ENCODE results near the gene OR2V1. TPM values are rescaled to one million over a fixed set of nuclear protein-coding genes. Genes with fewer than 3 reads are reported as not detected.

Gene OR2V1
- total RNA-seq, 4 donors from 2014 or later, result not detected

DNA sequence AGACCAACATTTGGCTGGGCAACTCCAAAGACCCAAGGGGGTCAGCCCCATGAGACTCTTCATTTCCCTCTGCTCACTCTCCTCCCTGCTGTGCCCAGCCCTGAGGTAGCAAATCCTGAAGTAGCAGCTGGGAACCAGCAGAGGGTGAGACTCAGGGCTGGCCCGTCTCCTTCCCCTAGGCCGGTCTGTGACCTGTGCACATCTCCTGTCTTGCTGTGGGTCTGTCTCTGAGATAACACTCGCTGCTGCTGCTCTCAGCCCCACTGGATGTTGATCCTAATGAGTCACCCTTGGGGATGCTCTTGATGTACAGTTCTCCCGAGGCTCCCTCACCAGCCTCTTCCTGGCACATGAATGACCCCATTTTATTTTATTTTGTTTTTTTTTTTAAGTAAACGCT lies 7.3 kb upstream of the OR2V1 start:
- peaks cover 4% of the 10 kb centered on the region for H3K4me1 ChIP-seq
- TF ChIP-seq, protein P1, sequence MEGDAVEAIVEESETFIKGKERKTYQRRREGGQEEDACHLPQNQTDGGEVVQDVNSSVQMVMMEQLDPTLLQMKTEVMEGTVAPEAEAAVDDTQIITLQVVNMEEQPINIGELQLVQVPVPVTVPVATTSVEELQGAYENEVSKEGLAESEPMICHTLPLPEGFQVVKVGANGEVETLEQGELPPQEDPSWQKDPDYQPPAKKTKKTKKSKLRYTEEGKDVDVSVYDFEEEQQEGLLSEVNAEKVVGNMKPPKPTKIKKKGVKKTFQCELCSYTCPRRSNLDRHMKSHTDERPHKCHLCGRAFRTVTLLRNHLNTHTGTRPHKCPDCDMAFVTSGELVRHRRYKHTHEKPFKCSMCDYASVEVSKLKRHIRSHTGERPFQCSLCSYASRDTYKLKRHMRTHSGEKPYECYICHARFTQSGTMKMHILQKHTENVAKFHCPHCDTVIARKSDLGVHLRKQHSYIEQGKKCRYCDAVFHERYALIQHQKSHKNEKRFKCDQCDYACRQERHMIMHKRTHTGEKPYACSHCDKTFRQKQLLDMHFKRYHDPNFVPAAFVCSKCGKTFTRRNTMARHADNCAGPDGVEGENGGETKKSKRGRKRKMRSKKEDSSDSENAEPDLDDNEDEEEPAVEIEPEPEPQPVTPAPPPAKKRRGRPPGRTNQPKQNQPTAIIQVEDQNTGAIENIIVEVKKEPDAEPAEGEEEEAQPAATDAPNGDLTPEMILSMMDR (IDR thresholded peaks at IDR 0.05), result no peak
- no peak for TF ChIP-seq POLR2A (IDR thresholded peaks at IDR 0.05)
- no peak for TF ChIP-seq POLR2AphosphoS5 (IDR thresholded peaks at IDR 0.05)
- no peak for TF ChIP-seq EP300 (IDR thresholded peaks at IDR 0.05)
- no peak overlapping the region for H3K4me3 ChIP-seq
- no peaks in the 10 kb centered on the region for H3K9me3 ChIP-seq
- 50% methylated on average over 5 of the region's 5 CpGs for WGBS
- no peaks in the 10 kb centered on the region for H3K36me3 ChIP-seq
- H3K27ac ChIP-seq, result no peak overlapping the region
- peaks cover 19% of the 10 kb centered on the region for H3K27me3 ChIP-seq
- DNase-seq (ENCODE audit: low spot score in 2 of 2), result peak in 1 of 2 donors; percentile 45

DNA sequence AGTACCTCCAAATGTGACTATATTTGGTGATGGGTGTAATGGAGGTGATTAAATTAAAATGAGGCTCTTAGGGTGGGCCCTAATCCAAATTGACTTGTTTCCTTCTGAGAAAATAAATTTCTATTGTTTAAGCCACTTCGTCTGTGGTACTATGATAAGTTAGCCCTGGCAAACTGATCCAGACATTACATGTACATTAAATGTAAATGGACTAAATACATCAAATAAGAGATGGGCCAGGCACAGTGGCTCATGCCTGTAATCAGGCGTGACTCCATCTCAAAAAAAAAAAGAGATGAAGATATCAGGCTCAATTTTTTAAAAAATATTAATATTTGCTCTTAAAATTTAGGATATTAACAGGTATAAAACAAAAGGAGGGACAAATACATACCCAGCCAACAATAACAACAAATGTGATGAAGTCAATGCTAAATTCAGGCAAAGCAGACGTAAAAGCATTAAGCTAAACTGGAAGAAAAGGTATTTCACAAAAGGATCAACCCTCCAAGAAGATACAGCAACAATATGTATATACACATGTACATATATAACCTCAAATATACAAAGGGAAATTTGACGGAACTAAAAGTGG lies 5.5 kb upstream of the OR2V1 start:
- Histone ChIP-seq H3K27me3 (peaks cover 6% of the 10 kb centered on the region), H3K27ac (no peak overlapping the region), H3K4me1 (peaks cover 4% of the 10 kb centered on the region), H3K36me3 (no peaks in the 10 kb centered on the region), H3K4me3 (no peak overlapping the region), H3K9me3 (no peaks in the 10 kb centered on the region)
- WGBS, result 89% methylated on average over 4 of the region's 4 CpGs
- TF ChIP-seq, protein P1 (IDR thresholded peaks at IDR 0.05), result no peak
- TF ChIP-seq EP300 (IDR thresholded peaks at IDR 0.05) (no peak), POLR2AphosphoS5 (IDR thresholded peaks at IDR 0.05) (no peak)
- DNase-seq (ENCODE audit: low spot score in 2 of 2), result no peak

DNA sequence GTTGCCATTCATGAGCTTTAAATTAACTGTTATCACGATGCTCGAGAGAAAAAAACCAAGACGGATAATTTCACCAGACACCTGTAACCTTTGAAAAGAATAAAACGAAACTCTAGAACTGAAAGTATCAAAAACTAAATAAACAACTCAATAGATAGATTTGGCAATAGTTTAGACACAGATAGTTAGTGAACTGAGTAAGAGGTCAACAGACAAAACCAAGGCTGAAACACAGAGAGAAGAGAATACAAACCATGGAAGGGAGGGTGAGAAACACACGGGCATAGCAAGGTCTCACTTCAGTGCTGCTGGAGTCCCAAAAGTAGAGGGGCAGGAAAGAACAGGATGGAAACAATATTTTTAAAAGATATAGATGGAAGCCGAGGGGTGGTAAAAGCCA lies 3.3 kb upstream of the OR2V1 start:
- 88% methylated on average over 6 of the region's 6 CpGs for WGBS
- H3K4me3 ChIP-seq, result no peak overlapping the region
- H3K4me1 ChIP-seq, result peaks cover 4% of the 10 kb centered on the region
- no peak overlapping the region for H3K27ac ChIP-seq
- no peak for DNase-seq (ENCODE audit: low spot score in 2 of 2)
- no peaks in the 10 kb centered on the region for H3K36me3 ChIP-seq
- peaks cover 20% of the 10 kb centered on the region for H3K27me3 ChIP-seq
- TF ChIP-seq EP300 (IDR thresholded peaks at IDR 0.05) (no peak), POLR2A (IDR thresholded peaks at IDR 0.05) (no peak), POLR2AphosphoS5 (IDR thresholded peaks at IDR 0.05) (no peak)
- TF ChIP-seq, protein P1 (IDR thresholded peaks at IDR 0.05), result no peak
- no peaks in the 10 kb centered on the region for H3K9me3 ChIP-seq

DNA sequence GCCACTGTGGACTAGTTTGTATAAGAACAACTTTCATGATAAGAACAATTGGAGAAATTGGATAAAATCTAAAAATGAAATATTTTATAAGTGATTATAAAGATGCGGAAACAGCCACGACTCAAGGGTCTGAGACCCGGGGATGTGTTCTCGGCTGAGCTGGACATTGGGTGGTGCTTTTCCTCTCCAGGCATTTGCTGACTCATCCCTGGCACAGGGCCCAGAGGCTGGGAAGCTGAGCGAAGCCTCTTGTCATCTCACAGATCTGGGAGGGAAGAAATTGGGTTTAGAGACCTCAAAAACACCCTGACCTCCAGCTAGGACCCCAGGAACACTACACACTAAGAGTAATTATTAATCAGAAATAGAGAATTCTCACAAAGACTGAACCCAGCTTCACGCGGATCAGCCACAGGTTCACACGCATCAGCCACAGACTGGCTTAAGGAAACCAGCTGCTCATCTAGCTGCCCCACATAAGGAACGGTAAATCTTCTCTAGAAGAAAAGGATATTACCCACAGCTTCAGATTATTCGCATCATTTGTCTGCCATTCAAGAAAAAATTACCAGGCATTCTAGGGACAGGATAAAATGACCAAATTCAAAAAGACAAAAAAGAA lies 2.8 kb upstream of the OR2V1 start:
- WGBS, result 53% methylated on average over 10 of the region's 10 CpGs
- TF ChIP-seq EP300 (IDR thresholded peaks at IDR 0.05), result no peak
- TF ChIP-seq POLR2A (IDR thresholded peaks at IDR 0.05), result no peak
- TF ChIP-seq POLR2AphosphoS5 (IDR thresholded peaks at IDR 0.05), result no peak
- TF ChIP-seq, protein P1 (IDR thresholded peaks at IDR 0.05), result no peak
- no peaks in the 10 kb centered on the region for H3K36me3 ChIP-seq
- H3K27ac ChIP-seq, result no peak overlapping the region
- no peak overlapping the region for H3K4me3 ChIP-seq
- H3K27me3 ChIP-seq, result peaks cover 24% of the 10 kb centered on the region
- DNase-seq (ENCODE audit: low spot score in 2 of 2), result peak in 1 of 2 donors; percentile 65
- H3K4me1 ChIP-seq, result peaks cover 4% of the 10 kb centered on the region
- H3K9me3 ChIP-seq, result no peaks in the 10 kb centered on the region

DNA sequence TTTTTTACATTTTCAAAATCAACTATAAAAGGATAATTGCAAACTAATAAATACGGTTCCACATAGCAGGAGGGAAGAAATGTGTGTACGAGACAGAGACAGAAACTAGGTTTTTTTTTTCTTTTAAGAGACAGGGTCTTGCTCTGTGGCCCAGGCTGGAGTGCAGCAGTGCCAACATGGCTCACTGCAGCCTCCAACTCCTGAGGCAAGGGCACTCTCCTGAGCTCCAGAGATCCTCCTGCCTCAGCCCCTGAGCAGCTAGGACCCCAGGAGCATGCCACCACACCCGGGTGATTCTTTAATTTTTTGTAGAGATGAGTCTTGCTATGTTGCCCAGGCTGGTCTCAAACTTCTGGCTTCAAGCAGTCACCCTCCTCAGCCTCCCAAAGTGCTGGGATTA lies 2.1 kb upstream of the OR2V1 start:
- H3K27ac ChIP-seq, result no peak overlapping the region
- no peaks in the 10 kb centered on the region for H3K9me3 ChIP-seq
- peaks cover 31% of the 10 kb centered on the region for H3K27me3 ChIP-seq
- H3K4me1 ChIP-seq, result peaks cover 4% of the 10 kb centered on the region
- TF ChIP-seq, protein P1 (IDR thresholded peaks at IDR 0.05), result no peak
- no peak for TF ChIP-seq POLR2A (IDR thresholded peaks at IDR 0.05)
- TF ChIP-seq EP300 (IDR thresholded peaks at IDR 0.05), result no peak
- no peak for TF ChIP-seq POLR2AphosphoS5 (IDR thresholded peaks at IDR 0.05)
- no peaks in the 10 kb centered on the region for H3K36me3 ChIP-seq
- WGBS, result 83% methylated on average over 3 of the region's 3 CpGs
- no peak overlapping the region for H3K4me3 ChIP-seq
- no peak for DNase-seq (ENCODE audit: low spot score in 2 of 2)

Measured in suprapubic skin (tissue), 4 donors.